Activated T-cell treated with anti-CD3 and anti-CD28 coated beads, Interleukin-2, amount 50 U/mL, for 48 hours (primary cell): Measurements from ENCODE around the gene DLAT.
A peak's percentile ranks its signal among the peaks of the same experiment; 100 is the strongest.
"Not testable (repeated sequence)": the region's sequence is repeated elsewhere in the genome, so short reads cannot be mapped to it uniquely, and the experiment has no call there.

Experiments
- DNase-seq, 2 experiments: peaks; one replicate each; pipeline ENCODE4 v3.0.0-alpha.2; 2020

Gene DLAT

DNA sequence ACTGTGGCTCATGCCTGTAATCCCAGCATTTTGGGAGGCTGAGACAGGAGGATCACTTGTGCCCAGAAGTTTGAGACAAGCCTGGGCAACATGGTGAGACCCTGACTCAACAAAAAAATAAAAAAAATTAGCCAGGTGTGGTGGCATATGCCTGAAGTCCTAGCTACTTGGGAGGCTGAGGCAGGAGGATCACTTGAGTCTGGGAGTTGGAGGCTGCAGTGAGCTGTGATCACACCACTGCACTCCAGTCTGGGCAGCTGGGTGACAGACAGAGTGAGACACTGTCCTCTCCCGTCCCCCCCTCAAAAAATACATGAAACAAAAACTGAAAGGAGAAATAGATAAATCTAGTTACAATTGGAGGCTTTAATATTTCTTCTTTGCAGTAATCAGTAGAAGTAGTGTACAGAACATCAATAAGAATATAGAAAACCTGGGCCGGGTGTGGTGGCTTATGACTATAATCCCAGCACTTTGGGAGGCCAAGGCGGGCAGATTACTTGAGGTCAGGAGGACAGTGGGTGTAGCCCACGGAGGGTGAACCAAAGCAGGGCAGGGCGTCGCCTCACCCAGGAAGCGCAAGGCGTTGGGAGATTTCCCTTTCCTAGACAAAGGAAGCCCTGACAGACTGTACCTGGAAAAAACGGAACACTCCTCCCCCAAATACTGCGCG is 19.6 kb upstream of the DLAT start:
- DNase-seq = no peak

DNA sequence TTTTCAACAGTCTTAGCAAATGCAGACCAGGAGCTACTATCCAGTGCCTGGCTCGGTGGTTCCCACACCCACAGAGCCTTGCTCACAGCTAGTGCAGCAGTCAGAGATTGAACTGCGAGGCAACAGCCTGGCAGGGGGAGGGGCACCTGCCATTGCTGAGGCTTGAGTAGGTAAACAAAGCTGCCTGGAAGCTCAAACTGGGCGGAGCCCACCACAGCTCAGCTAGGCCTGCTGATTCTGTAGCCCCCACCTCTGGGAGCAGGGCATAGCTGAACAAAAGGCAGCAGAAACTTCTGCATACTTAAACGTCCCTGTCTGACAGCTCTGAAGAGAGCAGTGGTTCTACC is 19.1 kb upstream of the DLAT start:
- not testable (repeated sequence) for DNase-seq

DNA sequence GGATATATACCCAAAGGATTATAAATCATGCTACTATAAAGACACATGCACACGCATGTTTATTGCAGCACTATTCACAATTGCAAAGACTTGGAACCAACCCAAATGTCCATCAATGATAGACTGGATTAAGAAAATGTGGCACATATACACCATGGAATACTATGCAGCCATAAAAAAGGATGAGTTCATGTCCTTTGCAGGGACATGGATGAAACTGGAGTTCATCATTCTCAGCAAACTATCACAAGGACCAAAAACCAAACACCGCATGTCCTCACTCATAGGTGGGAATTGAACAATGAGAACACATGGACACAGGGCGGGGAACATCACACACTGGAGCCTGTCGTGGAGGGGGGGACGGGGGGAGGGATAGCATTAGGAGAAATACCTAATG is 13.8 kb upstream of the DLAT start:
- DNase-seq = not testable (repeated sequence)

DNA sequence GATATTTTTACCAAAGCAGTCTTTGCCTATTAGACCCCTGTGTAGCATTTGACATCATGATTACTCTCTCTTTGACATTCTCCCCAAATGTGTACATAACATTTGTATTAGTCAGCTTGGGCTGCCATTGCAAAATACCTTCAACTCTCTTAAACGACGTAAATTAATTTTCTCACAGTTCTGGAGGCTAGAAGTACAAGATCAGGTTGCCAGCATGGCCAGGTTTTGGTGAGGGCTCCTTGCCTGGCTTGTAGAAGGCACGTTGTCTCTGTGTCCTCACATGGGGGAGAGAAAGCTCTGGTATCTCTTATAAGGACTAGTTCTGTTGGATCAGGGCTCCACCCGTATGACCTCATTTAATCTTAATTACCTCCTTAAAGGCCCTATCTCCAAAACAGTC is 12.3 kb upstream of the DLAT start:
- DNase-seq = no peak

DNA sequence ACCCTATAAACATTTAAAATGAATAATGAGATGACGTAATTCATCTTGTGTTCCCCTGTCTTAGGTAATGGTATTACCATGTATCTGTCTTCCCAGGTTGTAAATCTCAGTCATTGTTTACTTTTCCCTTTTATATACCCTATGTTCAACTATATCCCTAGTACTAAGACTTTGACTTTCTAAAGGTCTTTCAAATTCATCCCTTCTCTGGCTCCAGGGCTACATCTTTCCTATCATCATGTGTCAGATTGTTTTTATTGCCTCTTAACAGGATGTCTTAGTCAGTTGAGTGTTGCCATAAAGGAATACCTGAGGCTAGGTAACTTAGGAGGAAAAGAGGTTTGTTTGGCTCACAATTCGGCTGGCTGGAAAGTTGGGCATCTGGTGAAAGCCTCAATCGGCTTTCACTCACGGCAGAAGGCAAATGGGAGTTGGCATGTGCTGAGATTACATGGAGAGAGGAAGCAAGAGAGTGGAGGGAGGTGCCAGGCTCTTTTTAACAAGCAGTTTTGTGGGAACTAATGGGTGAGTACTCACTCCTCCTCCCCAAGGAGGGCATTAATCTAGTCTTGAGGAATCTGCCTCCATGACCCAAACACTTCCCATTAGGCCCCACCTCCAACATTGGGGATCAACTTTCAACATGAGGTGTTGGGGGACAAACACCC is 11.6 kb upstream of the DLAT start:
- DNase-seq = no peak

DNA sequence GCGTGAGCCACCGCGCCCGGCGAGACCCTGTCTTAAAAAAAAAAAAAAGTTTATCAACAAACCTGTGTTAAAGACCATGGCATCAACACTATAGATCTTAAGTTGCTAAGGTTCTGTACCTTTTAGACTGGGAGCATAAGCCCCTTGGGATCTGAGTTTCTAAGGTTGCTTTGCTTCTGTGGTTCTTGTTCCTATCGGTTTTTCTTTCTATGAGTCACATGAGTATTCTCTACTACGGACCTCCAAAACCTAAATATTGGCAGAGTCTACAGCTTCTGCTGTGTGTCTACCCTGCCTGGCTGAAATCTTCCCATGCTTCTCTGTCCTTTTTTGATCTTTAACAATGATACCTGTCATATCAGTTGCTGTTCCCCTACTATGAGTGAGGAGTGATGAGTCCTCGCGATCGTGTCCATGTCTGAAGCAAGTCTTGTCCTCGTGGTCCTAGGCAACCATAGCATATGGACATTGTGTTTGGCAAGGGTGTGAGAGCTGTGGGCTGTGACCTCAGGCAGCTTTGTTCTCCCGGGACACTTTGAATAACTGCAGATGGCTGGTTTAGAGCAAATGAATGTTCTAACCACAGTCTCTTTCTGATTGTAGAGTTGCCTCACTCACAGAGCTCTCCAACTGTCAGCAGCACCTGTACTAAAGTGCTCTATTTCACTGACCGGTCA is 9.0 kb upstream of the DLAT start:
- no peak for DNase-seq

DNA sequence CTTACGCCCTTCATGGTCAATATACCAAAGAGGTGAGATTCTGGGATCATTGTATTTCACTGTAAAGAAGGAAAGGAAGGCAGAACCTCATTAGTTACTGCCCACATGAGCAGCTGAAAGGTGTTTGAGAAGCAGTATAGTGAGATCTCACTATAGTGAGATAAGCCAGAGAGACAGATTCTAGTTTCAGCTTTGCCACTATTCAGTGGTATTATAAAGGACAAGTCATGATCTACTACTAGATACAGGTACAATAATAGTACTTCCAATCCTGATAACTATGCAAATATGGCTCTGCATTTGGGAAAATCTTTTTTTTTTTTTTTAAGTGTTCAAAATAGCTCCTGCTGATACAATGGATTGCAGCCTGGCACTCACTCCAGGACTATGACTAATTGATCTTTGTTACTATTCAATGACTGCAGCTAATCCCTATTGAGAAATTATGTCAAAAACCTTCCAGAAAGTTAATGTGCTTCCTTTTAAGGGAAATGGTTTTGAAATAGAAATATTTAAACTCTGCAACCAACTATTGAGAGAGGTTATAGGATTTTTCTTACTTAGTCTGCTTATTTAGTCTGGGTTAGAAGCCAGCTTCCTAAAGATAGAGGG is 8.3 kb upstream of the DLAT start:
- DNase-seq = no peak

DNA sequence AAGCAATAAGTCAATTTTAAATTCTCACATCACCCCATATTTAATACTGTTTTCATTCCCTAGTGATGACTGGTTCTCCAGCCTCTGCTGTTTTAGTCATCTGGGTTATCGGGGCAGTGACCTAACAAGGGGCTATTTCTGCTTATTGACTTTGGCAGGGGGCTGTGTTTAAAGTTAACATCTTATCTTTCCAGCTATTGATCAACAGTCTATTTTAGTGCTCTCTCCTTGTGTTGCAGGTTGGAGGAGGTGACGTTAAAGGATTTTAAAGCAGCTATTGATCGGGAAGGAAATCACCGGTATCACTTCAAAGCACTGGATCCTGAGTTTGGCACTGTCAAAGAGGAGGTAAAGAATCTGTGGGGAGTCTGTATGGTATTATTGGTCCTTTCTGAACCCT is 7.7 kb upstream of the DLAT start:
- DNase-seq = no peak

DNA sequence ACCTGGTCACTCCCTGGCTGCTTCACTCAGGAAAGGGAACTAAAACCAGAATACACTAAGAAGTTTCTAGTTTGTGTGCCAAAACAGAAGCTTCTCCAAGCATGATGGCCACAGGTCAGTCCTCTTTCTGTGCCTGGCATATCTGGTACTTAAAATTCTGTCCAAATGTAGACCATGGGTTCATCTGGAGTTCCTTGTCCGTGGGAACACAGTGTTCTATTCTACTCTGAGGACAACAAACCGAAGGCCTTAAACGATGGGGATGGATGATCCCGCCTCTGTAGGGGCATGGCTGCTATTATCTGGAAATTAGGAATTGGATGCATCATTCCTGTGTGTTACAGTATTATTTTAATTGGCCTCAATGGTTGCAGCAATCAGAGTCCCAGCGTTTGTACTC is 6.1 kb upstream of the DLAT start:
- no peak for DNase-seq

DNA sequence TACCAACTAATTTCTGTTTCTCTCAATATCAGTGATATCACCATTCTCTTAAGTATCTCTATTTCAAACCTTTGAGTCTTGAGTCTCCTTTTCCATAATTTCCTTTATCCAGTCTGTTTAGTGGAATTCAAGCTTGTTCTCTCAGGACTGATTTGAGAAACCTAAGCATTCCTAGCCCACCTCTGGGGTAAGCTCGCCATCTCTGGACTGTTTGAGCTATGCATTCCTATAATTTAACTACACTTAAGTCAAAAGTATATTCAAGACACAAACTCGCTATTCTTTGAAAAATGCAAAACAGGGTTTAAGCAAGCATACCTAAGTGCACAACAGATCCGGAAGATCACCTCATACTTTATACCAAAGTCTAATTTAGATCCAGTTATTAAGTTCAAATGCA is 2.1 kb upstream of the DLAT start:
- DNase-seq = no peak

DNA sequence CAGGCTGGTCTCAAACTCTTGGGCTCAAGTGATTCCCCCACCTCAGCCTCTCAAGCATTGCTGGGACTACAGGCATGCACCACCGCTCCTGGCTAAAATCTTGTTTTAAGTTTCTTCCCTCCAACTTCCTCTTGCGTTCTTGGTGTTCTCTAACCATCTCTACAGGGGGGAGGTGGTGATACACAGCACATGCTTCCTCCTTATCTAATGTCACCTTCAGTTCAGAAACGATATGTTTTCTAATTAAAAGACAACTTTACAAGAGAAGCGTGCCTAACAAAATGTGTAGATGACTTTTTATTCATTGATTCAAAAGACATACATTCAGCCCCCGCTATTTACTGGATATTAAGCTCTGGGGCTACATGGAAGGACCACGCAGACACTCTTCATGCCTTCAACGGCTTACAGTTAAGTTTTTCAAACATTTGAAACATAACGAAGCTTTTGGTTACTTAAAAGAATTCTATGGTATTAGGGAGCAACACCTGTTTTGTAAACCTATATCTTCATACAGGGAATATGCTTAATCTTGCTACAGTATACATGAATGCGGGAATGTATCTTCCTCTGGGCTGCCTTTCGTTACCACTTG is 933 bp upstream of the DLAT start:
- peak; percentile 29 to 30 for DNase-seq

DNA sequence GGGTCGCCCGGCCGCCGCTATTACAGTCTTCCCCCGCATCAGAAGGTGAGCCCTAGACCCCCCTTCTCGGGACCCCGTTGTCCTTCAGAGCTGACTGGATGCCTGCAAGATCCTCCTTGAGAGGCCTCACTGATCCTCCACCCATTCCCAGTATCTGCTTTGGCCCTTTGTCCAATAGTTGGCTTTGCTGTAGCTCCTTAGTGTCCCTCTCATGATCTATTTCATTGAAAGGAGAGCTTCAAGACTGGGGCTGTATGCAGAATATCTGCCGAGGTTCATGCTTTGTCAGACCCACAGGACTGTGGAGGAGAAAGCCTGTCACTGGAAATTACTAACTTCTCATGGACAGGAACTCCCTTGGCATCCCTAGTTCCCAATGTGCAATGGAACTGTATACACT is 499 bp downstream of the DLAT start:
- DNase-seq = no peak

DNA sequence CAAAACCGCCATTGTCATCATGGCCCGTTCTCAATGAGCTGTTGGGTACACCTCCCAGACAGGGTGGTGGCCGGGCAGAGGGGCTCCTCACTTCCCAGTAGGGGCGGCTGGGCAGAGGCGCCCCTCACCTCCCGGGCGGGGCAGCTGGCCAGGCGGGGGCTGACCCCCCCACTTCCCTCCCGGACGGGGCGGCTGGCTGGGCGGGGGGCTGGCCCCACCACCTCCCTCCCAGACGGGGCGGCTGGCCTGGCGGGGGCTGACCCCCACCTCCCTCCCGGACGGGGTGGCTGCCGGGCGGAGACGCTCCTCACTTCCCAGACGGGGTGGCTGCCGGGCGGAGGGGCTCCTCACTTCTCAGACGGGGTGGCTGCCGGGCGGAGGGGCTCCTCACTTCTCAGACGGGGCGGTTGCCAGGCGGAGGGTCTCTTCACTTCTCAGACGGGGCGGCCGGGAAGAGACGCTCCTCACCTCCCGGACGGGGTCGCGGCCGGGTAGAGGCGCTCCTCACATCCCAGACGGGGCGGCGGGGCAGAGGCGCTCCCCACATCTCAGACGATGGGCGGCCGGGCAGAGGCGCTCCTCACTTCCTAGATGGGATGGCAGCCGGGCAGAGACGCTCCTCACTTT is 1.7 kb downstream of the DLAT start:
- not testable (repeated sequence) for DNase-seq

DNA sequence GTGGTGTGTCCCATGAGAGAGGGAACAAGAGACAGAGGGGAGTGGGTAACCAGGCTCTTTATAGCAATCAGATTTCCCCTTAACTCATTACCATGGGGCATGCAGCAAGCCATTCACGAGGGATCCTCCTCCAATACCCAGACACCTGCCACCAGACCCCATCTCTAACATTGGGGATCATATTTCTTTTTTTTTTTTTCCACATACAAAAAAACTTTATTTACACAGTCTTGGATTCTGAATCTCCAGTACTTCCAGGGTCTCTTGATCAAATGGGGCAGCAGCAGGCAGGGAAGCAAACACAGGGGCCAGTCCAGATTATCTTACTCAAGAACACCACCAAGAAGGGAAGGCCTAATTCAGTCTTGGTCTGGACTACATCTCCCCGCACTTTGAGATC is 4.3 kb downstream of the DLAT start:
- no peak for DNase-seq

DNA sequence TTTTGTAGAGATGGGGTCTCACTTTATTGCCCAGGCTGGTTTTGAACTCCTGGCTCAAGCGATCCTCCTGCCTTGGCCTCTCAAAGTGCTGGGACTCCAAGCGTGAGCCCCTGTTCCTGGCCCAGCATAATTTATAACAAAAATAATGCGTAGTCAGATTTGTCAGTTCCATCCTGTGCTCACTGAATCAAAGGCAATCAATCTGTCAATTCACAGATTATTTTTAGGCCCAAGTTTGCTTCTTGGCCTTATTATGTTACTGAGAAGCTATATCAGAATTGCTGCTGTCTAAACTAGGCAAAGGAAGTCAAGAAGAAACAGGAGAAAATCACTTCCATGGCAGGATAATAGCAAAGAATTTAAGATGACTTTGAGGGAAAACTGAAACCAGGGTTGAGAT is 8.7 kb downstream of the DLAT start:
- DNase-seq = no peak

DNA sequence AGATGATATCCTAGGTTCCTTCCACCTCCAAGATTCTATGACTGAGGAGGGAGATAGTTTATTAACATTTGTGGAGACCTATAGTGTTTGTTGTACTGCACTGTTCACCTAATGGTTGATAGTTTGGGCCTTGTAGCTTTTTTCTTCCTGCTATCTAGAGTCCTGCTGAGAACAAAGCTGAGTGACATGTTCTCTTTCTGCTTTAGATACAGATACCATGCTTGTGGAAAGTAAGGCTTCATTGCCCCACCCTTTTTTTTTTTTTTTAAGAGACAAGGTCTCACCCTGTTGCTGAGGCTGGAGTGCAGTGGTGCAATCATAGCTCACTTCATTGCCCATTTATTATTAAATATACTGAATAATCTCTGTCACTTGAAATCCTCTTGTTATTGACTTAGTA is 12.3 kb downstream of the DLAT start:
- DNase-seq = no peak

DNA sequence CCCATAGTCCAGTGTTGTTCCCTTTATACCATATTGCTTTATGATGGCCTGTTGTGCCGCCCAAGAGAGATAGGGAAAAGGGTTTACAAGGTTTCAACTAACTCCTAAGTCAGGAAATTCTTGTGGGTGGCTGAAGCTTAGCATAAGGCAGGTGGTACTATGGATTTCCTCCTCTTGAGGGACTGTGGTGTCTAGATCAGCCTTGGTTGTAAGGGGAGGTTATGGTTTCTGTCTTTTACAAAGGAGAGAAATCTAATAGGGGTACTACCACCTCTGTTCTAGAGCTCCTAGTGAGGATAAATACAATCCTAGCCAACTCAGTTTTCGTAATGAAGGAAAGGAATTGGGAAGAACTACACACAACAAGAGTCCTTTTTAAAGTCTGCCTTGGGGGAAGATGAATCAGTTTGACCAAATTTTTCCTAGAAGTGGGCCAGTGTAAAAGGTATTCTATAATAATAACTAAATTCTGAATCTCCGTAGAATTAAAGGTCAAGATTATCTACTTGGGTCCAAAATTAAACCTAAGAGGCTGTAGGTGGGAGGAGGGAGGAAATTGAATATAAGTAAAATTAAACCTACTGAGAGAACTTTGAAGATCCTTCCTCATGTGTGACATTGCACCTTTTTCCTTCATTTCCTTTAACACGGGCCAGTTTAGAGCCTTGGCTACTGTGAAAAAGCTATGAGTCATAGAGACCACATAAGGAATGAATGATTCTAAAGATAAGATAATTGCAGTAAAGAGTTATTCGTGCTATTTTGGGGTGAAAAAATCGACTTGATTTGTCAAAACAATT is 17.2 kb downstream of the DLAT start:
- DNase-seq = no peak

DNA sequence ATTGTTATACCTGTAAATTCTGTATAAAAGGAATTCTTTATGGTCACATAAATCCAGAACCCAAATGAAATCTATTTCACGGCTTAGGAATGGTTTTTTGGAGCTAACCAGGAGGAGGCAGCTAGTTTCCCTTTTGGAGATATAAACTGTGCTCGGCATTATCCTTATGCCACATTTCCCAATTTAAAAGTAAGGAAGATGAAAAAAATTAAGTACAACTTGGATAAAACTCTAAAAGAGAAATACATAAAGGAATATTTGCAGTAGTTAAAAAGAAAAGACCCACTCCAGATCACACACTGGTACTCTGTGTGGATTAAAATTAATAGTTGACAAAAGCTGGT is 17.7 kb downstream of the DLAT start:
- no peak for DNase-seq

DNA sequence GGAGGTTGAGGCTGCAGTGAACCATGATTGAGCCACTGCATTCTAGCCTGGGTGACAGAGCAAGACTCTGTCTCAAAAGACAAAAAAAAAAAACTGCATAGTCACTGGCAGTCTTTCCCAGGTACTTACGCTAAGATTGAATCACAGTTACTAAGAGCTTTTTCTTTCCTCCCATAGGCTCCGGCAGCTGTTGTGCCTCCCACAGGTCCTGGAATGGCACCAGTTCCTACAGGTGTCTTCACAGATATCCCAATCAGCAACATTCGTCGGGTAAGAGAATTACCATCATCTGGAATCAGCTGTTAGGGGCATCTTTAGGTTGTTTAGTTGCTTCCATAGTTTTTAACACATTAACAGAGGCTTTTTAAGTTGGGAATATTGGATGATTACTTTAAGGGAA is 19.8 kb downstream of the DLAT start:
- DNase-seq = no peak

DNA sequence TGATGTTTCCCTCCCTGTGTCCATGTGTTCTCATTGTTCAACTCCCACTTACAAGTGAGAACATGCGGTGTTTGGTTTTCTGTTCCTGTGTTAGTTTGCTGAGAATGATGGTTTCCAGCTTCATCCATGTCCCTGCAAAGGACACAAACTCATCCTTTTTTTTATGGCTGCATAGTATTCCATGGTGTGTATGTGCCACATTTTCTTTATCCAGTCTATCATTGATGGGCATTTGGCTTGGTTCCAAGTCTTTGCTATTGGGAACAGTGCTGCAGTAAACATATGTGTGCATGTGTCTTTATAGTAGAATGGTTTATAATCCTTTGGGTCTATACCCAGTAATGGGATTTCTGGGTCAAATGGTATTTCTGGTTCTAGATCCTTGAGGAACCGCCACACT is 21.4 kb downstream of the DLAT start:
- not testable (repeated sequence) for DNase-seq

DNA sequence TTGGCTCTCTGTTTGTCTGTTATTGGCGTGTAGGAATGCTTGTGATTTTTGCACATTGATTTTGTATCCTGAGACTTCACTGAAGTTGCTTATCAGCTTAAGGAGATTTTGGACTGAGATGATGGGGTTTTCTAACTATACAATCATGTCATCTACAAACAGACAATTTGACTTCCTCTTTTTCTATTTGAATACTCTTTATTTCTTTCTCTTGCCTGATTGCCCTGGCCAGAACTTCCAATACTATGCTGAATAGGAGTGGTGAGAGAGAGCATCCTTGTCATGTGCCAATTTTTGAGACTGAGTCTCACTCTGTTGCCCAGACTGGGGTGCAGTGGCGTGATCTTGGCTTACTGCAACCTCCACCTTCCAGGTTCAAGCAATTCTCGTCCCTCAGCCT is 23.0 kb downstream of the DLAT start:
- DNase-seq = not testable (repeated sequence)

DNA sequence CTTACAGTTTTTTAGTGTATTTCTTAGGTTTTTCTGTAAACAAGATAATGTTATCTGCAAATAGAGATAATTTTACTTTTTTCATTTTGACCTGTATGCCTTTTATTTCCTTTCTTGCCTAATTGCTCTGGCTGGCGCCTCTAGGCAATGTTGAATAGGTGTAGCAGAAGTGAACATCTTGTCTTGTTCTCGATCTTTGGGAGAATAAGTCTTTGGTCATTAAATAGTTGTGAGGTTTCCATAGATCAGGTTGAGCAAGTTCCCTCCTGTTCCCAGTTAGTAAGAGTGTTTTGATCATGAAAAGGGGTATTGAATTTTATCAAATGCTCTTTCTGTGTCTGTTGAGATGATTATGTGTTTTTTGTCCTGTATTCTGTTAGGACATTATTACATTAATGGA is 24.6 kb downstream of the DLAT start:
- no peak for DNase-seq

DNA sequence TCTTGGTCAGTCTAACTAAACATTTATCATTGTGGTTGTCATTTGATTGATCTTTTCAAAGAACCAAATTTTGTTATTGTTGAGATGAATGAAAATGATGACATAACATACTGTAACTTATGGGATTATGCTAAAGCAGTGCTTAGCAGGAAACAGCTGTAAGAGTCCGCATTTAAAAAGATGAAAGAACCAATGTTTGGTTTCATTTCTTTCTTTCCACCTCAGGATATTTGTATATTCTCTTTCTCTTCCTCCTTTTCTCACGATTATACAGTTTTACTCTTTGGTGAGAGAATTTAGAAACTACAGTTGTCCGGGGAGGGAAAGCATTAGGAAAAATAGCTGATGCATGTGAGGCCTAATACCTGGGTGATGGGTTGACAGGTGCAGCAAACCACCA is 25.5 kb downstream of the DLAT start:
- DNase-seq = no peak
